Activated T-cell treated with anti-CD3 and anti-CD28 coated beads, Interleukin-2, amount 50 U/mL, for 72 hours (primary cell): ENCODE data around the gene DISP2. TPM values are rescaled to one million over a fixed set of nuclear protein-coding genes. Genes with fewer than 3 reads are reported as not detected.

ENCODE experiments used
- ATAC-seq, 2 donors: fragments of 150-1000 bp; cut with Tn5 transposase; replicated peaks in 1 of 2; 2 replicates each; pipeline ENCODE4 v1.10.0; 2021; ENCODE audit warnings: moderate library complexity in 2 of 2, mild to moderate bottlenecking in 1 of 2
- DNase-seq, 2 donors: peaks; one replicate each; pipeline ENCODE4 v3.0.0; 2021 to 2022; ENCODE audit warnings: mixed read lengths in 1 of 2
- H3K27ac Mint-ChIP-seq: one replicate; pipeline ENCODE4 v1.8.0; 2022; ENCODE audit warnings: mild to moderate bottlenecking, moderate library complexity, mixed read lengths
- H3K27me3 Mint-ChIP-seq: one replicate; pipeline ENCODE4 v1.8.0; 2022; ENCODE audit warnings: low read depth, mixed read lengths
- H3K36me3 Mint-ChIP-seq, 2 donors: one replicate each; pipeline ENCODE4 v1.8.0; 2022; ENCODE audit warnings: mixed read lengths in 2 of 2, mild to moderate bottlenecking in 1 of 2; ENCODE audit not compliant: insufficient read depth in 2 of 2
- H3K4me1 Mint-ChIP-seq: one replicate; pipeline ENCODE4 v1.8.0; 2022; ENCODE audit warnings: low read depth, mixed read lengths
- H3K4me3 Mint-ChIP-seq, 2 donors: one replicate each; pipeline ENCODE4 v1.8.0; 2022; ENCODE audit warnings: mild to moderate bottlenecking in 2 of 2, mixed read lengths in 2 of 2, moderate library complexity in 2 of 2
- H3K9me3 Mint-ChIP-seq, 2 donors: one replicate each; pipeline ENCODE4 v1.8.0; 2022; ENCODE audit warnings: mixed read lengths in 2 of 2
- total RNA-seq, 2 donors: library from RNA; stranded (reverse); gene quantifications; one replicate each; pipeline ENCODE4 v1.2.3, GENCODE V29; 2022

Gene DISP2
- total RNA-seq: under 1 TPM; 0.19 to 0.34 TPM

GRCh38 chr15:40357723-40358470 lies at the start of gene DISP2:
Gene DISP2, plus strand, starts transcription at chr15:40358219. Its CDS starts 103 bp downstream, at chr15:40358322.
- Mint-ChIP-seq H3K4me1 (no peaks in the 10 kb centered on the region), H3K36me3 (no peaks in the 10 kb centered on the region), H3K4me3 (peak within 1 kb of the TSS; percentile 85 to 91), H3K9me3 (no peaks in the 10 kb centered on the region), H3K27me3 (peaks cover 18% of the 10 kb centered on the region), H3K27ac (no peak within 1 kb of the TSS)
- DNase-seq (peak; percentile 91 to 97), ATAC-seq (peak; percentile 94 to 97)

- H3K4me1 Mint-ChIP-seq: peaks cover 47% of the 10 kb centered on the region
- H3K4me3 Mint-ChIP-seq: peak overlapping the region; percentile 93 to 98
- no peaks in the 10 kb centered on the region for H3K36me3 Mint-ChIP-seq
- H3K27me3 Mint-ChIP-seq: no peaks in the 10 kb centered on the region
- peak overlapping the region; percentile 80 for H3K27ac Mint-ChIP-seq
- ATAC-seq (no peak), DNase-seq (no peak)
- no peaks in the 10 kb centered on the region for H3K9me3 Mint-ChIP-seq
Observed at GRCh38 chr15:40309344-40309862, 48.6 kb upstream of the DISP2 start.

- ATAC-seq: peak; percentile 24 to 34
- H3K27ac Mint-ChIP-seq: peak overlapping the region; percentile 80
- peaks cover 47% of the 10 kb centered on the region for H3K4me1 Mint-ChIP-seq
- H3K36me3 Mint-ChIP-seq: no peaks in the 10 kb centered on the region
- H3K27me3 Mint-ChIP-seq: no peaks in the 10 kb centered on the region
- peak; percentile 72 to 79 for DNase-seq
- H3K4me3 Mint-ChIP-seq: peak overlapping the region; percentile 93 to 98
- H3K9me3 Mint-ChIP-seq: no peaks in the 10 kb centered on the region
Observed at GRCh38 chr15:40310001-40310959, 47.7 kb upstream of the DISP2 start.

- Mint-ChIP-seq H3K27me3 (no peaks in the 10 kb centered on the region), H3K4me3 (no peak overlapping the region), H3K27ac (no peak overlapping the region), H3K9me3 (no peaks in the 10 kb centered on the region), H3K4me1 (peaks cover 47% of the 10 kb centered on the region), H3K36me3 (no peaks in the 10 kb centered on the region)
- ATAC-seq (no peak), DNase-seq (no peak)
Observed at GRCh38 chr15:40310993-40311392, 47.0 kb upstream of the DISP2 start.

GRCh38 chr15:40312370-40313158 lies 45.5 kb upstream of the DISP2 start:
- H3K27me3 Mint-ChIP-seq: peaks cover 6% of the 10 kb centered on the region
- ATAC-seq: no peak
- no peak overlapping the region for H3K4me3 Mint-ChIP-seq
- no peaks in the 10 kb centered on the region for H3K36me3 Mint-ChIP-seq
- H3K27ac Mint-ChIP-seq: no peak overlapping the region
- H3K9me3 Mint-ChIP-seq: no peaks in the 10 kb centered on the region
- DNase-seq: no peak
- peaks cover 37% of the 10 kb centered on the region for H3K4me1 Mint-ChIP-seq

- Mint-ChIP-seq H3K4me1 (peaks cover 31% of the 10 kb centered on the region), H3K36me3 (no peaks in the 10 kb centered on the region), H3K4me3 (peak overlapping the region in 1 of 2 donors; percentile 56), H3K27ac (no peak overlapping the region), H3K9me3 (no peaks in the 10 kb centered on the region), H3K27me3 (peaks cover 6% of the 10 kb centered on the region)
- ATAC-seq (peak; percentile 32 to 59), DNase-seq (peak; percentile 29 to 52)
Observed at GRCh38 chr15:40313531-40314398, 44.3 kb upstream of the DISP2 start.

- DNase-seq (no peak), ATAC-seq (no peak)
- H3K4me3 Mint-ChIP-seq: no peak overlapping the region
- no peaks in the 10 kb centered on the region for H3K36me3 Mint-ChIP-seq
- H3K9me3 Mint-ChIP-seq: no peaks in the 10 kb centered on the region
- no peak overlapping the region for H3K27ac Mint-ChIP-seq
- peaks cover 6% of the 10 kb centered on the region for H3K27me3 Mint-ChIP-seq
- peaks cover 21% of the 10 kb centered on the region for H3K4me1 Mint-ChIP-seq
Observed at GRCh38 chr15:40314723-40315276, 43.2 kb upstream of the DISP2 start.

GRCh38 chr15:40316931-40317330 lies 41.1 kb upstream of the DISP2 start:
- ATAC-seq: no peak
- DNase-seq: no peak
- Mint-ChIP-seq H3K36me3 (no peaks in the 10 kb centered on the region), H3K27me3 (peaks cover 6% of the 10 kb centered on the region), H3K9me3 (no peaks in the 10 kb centered on the region), H3K4me1 (peaks cover 18% of the 10 kb centered on the region), H3K4me3 (no peak overlapping the region), H3K27ac (no peak overlapping the region)

GRCh38 chr15:40317580-40317979 lies 40.4 kb upstream of the DISP2 start:
- no peaks in the 10 kb centered on the region for H3K9me3 Mint-ChIP-seq
- ATAC-seq: no peak
- DNase-seq: no peak
- H3K4me1 Mint-ChIP-seq: peaks cover 22% of the 10 kb centered on the region
- no peaks in the 10 kb centered on the region for H3K36me3 Mint-ChIP-seq
- H3K4me3 Mint-ChIP-seq: no peak overlapping the region
- H3K27me3 Mint-ChIP-seq: peaks cover 12% of the 10 kb centered on the region
- H3K27ac Mint-ChIP-seq: no peak overlapping the region

GRCh38 chr15:40320409-40320808 lies 37.6 kb upstream of the DISP2 start:
- DNase-seq (no peak), ATAC-seq (no peak)
- Mint-ChIP-seq H3K36me3 (no peaks in the 10 kb centered on the region), H3K4me1 (peaks cover 20% of the 10 kb centered on the region), H3K9me3 (no peaks in the 10 kb centered on the region), H3K27me3 (peaks cover 12% of the 10 kb centered on the region), H3K27ac (peak overlapping the region; percentile 17), H3K4me3 (no peak overlapping the region)

GRCh38 chr15:40320931-40321371 lies 37.1 kb upstream of the DISP2 start:
- Mint-ChIP-seq H3K27me3 (peaks cover 12% of the 10 kb centered on the region), H3K4me1 (peaks cover 20% of the 10 kb centered on the region), H3K4me3 (peak overlapping the region in 1 of 2 donors; percentile 48), H3K9me3 (no peaks in the 10 kb centered on the region), H3K36me3 (no peaks in the 10 kb centered on the region), H3K27ac (peak overlapping the region; percentile 27)
- DNase-seq: peak; percentile 56 to 62
- ATAC-seq: no peak
